ENCODE measurements around the gene AOPEP.
"Not testable (repeated sequence)": the region's sequence is repeated elsewhere in the genome, so short reads cannot be mapped to it uniquely, and the experiment has no call there.

Gene AOPEP

GRCh38 chr9:94941211-94941875 lies 214.8 kb downstream of the AOPEP start:
- no peak for DNase-seq

- no peak for DNase-seq
Measured at GRCh38 chr9:94944626-94945025, 218.1 kb downstream of the AOPEP start.

GRCh38 chr9:94945197-94946144 lies 219.0 kb downstream of the AOPEP start:
- no peak for DNase-seq

- DNase-seq = no peak
Measured at GRCh38 chr9:94946256-94946655, 219.8 kb downstream of the AOPEP start.

GRCh38 chr9:94948567-94949235 lies 222.2 kb downstream of the AOPEP start:
- no peak for DNase-seq

- no peak for DNase-seq
Measured at GRCh38 chr9:94949370-94949769, 222.9 kb downstream of the AOPEP start.

GRCh38 chr9:94950040-94950578 lies 223.6 kb downstream of the AOPEP start:
- DNase-seq = no peak

GRCh38 chr9:94950579-94951323 lies 224.3 kb downstream of the AOPEP start:
- no peak for DNase-seq

GRCh38 chr9:94951324-94952135 lies 225.0 kb downstream of the AOPEP start:
- DNase-seq = no peak

- peak; percentile 10 for DNase-seq
Measured at GRCh38 chr9:94952565-94953373, 226.3 kb downstream of the AOPEP start.

GRCh38 chr9:94956731-94957130 lies 230.2 kb downstream of the AOPEP start:
- no peak for DNase-seq

GRCh38 chr9:94960964-94961363 lies 234.5 kb downstream of the AOPEP start:
- no peak for DNase-seq

- no peak for DNase-seq
Measured at GRCh38 chr9:94961870-94962269, 235.4 kb downstream of the AOPEP start.

- not testable (repeated sequence) for DNase-seq
Measured at GRCh38 chr9:94965631-94966030, 239.1 kb downstream of the AOPEP start.

GRCh38 chr9:94966046-94966445 lies 239.5 kb downstream of the AOPEP start:
- DNase-seq = not testable (repeated sequence)

GRCh38 chr9:94967482-94967881 lies 241.0 kb downstream of the AOPEP start:
- no peak for DNase-seq

GRCh38 chr9:94971378-94972131 lies 245.1 kb downstream of the AOPEP start:
- DNase-seq = no peak

GRCh38 chr9:94973451-94973941 lies 247.0 kb downstream of the AOPEP start:
- no peak for DNase-seq

- DNase-seq = no peak
Measured at GRCh38 chr9:94974154-94974879, 247.8 kb downstream of the AOPEP start.

Data from OCI-M1 (cell line).